ENCODE measurements around the gene HELB.

DNA sequence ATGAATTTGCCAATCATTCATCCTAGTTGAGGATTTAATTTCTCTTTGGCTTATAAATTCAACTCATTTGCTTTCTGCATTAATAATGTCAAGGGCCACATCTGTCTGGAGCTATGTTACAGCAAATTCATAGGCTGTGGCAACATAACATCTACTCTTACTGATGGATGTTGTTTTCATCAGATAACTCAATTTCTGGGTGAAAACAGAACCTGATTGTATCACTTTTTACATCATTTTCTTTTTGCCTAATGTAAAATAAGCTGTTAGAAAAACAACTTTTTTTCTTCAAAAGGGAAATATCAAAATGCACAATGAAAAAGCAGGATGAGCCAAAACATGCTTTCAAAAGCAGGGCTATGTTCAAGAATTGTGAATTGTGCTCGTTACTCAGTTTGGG, 73.3 kb downstream of the HELB start:
- TF ChIP-seq POLR2A (IDR thresholded peaks at IDR 0.05) (no peak), POLR2AphosphoS5 (IDR thresholded peaks at IDR 0.05) (no peak)
